Omental fat pad (tissue), 4 donors: ENCODE measurements around the gene ZNF556. TPM values are rescaled to one million over a fixed set of nuclear protein-coding genes. Genes with fewer than 3 reads are reported as not detected.
A peak's percentile ranks its signal among the peaks of the same experiment; 100 is the strongest.

Experiments used
- ATAC-seq: fragments of 150-250 bp; one replicate; pipeline ENCODE4 v1.9.1; 2016; ENCODE audit warnings: mild to moderate bottlenecking, moderate library complexity; ENCODE audit not compliant: low FRiP score
- DNase-seq: peaks from one replicate; pipeline ENCODE4 v3.0.0-alpha.2; 2019; ENCODE audit warnings: low spot score
- CTCF ChIP-seq, 3 donors: fragments of 450-650 bp; IDR thresholded peaks; one replicate each; pipeline ENCODE4 v1.5.1; 2016 to 2017; ENCODE audit warnings: antibody characterized with exemption in 3 of 3, mild to moderate bottlenecking in 3 of 3, moderate library complexity in 2 of 3
- total RNA-seq, 4 donors: library from RNA; depleted of rRNA; stranded (reverse); fragments of >200 nt; gene quantifications; one replicate each; pipeline ENCODE4 v1.1.0, GENCODE V29; 2016

ZNF556 gene
- total RNA-seq, 4 donors from 2014 or later: 0.09 to 1.1 (median 0.31) TPM; not detected in 1

- no peak for TF ChIP-seq CTCF (IDR thresholded peaks at IDR 0.05)
- ATAC-seq (no peak), DNase-seq (no peak)
Measured at GRCh38 chr19:2906631-2907195, 39.6 kb downstream of the ZNF556 start.

GRCh38 chr19:2912306-2912705, 45.2 kb downstream of the ZNF556 start:
- no peak for ATAC-seq
- DNase-seq: no peak
- TF ChIP-seq CTCF (IDR thresholded peaks at IDR 0.05): no peak

GRCh38 chr19:2917275-2918184, 50.4 kb downstream of the ZNF556 start:
- DNase-seq: no peak
- TF ChIP-seq CTCF (IDR thresholded peaks at IDR 0.05): no peak
- ATAC-seq: no peak

- ATAC-seq (peak; percentile 92), DNase-seq (no peak)
- TF ChIP-seq CTCF (IDR thresholded peaks at IDR 0.05): no peak
Measured at GRCh38 chr19:2922987-2923386, 55.9 kb downstream of the ZNF556 start.

- no peak for DNase-seq
- no peak for TF ChIP-seq CTCF (IDR thresholded peaks at IDR 0.05)
- ATAC-seq: peak; percentile 85
Measured at GRCh38 chr19:2923510-2923909, 56.4 kb downstream of the ZNF556 start.

GRCh38 chr19:2926341-2927031, 59.4 kb downstream of the ZNF556 start:
- DNase-seq (no peak), ATAC-seq (no peak)
- TF ChIP-seq CTCF (IDR thresholded peaks at IDR 0.05): no peak
